A673 (cell line): Measurements from ENCODE around the gene CDH12. TPM values are rescaled to one million over a fixed set of nuclear protein-coding genes. Genes with fewer than 3 reads are reported as not detected.
"Not testable (repeated sequence)": the region's sequence is repeated elsewhere in the genome, so short reads cannot be mapped to it uniquely, and the experiment has no call there.

Experiments
- BruUV-seq: library from RNA; stranded (reverse); fragments of 400-500 nt; replicated peaks from 2 replicates; lab custom pipeline; 2021; lab: Mats Ljungman, UMichigan
- CTCF ChIA-PET: fragments of 300-600 bp; sonication (Branson Sonifier 250); formaldehyde crosslinking; loops from one replicate; lab custom pipeline; 2022; ENCODE audit warnings: antibody characterized with exemption; lab: Charles Lee
- POLR2A ChIA-PET: fragments of 300-600 bp; sonication (Branson Sonifier 250); formaldehyde crosslinking; loops from one replicate; lab custom pipeline; 2022; ENCODE audit warnings: antibody characterized with exemption; ENCODE audit not compliant: low non-redundant PET; lab: Charles Lee
- DNase-seq: peaks from one replicate; pipeline ENCODE4 v3.0.0-alpha.2; 2015; ENCODE audit warnings: low spot score
- H3K27ac ChIP-seq: fragments of 200-600 bp; sonication (generic); 2 replicates; pipeline ENCODE4 v1.5.1; 2016; ENCODE audit warnings: mixed run types, low read depth, mild to moderate bottlenecking, mixed read lengths, antibody characterized with exemption, low read length; ENCODE audit not compliant: poor library complexity, severe bottlenecking
- H3K27me3 ChIP-seq: fragments of 200-600 bp; sonication (generic); replicated peaks from 2 replicates; pipeline ENCODE4 v1.6.1; 2017; ENCODE audit warnings: mixed run types, low read depth, mild to moderate bottlenecking, mixed read lengths, antibody characterized with exemption, low read length; ENCODE audit not compliant: insufficient read depth, poor library complexity
- H3K36me3 ChIP-seq: fragments of 200-600 bp; sonication (generic); 2 replicates; pipeline ENCODE4 v1.6.1; 2016; ENCODE audit warnings: mixed run types, mild to moderate bottlenecking, mixed read lengths, antibody characterized with exemption, low read length; ENCODE audit not compliant: insufficient read depth, poor library complexity, severe bottlenecking
- H3K4me1 ChIP-seq: fragments of 200-600 bp; sonication (generic); 2 replicates; pipeline ENCODE4 v1.6.1; 2017; ENCODE audit warnings: mixed run types, mild to moderate bottlenecking, mixed read lengths, antibody characterized with exemption, low read length; ENCODE audit not compliant: insufficient read depth, poor library complexity, severe bottlenecking
- H3K4me3 ChIP-seq: fragments of 200-600 bp; sonication (generic); 2 replicates; pipeline ENCODE4 v1.5.1; 2016; ENCODE audit warnings: low read depth, mixed run types, mild to moderate bottlenecking, mixed read lengths, low read length; ENCODE audit not compliant: poor library complexity, severe bottlenecking
- H3K9me3 ChIP-seq: fragments of 200-600 bp; sonication (generic); 2 replicates; pipeline ENCODE4 v1.6.1; 2016; ENCODE audit warnings: mixed run types, low read depth, mild to moderate bottlenecking, mixed read lengths, antibody characterized with exemption, low read length; ENCODE audit not compliant: poor library complexity, severe bottlenecking
- EZH2 ChIP-seq: fragments of 200-600 bp; sonication (generic); IDR thresholded peaks from 2 replicates; pipeline ENCODE4 v1.6.1; 2017; ENCODE audit warnings: borderline replicate concordance, low read depth, mild to moderate bottlenecking, mixed read lengths, antibody characterized with exemption, low read length; ENCODE audit not compliant: poor library complexity, severe bottlenecking
- intact Hi-C: fragments of 100-400 bp; cut with micrococcal nuclease; formaldehyde crosslinking; loops from one replicate; pipeline ENCODE4 v1.10.0; 2022; ENCODE audit not compliant: unreplicated experiment
- total RNA-seq: library from RNA; stranded (reverse); gene quantifications from 2 replicates; pipeline ENCODE4 v1.2.3, GENCODE V29; 2021
- TF ChIP-seq, protein P1 (sequence below): fragments of 300-800, 200-600 bp; sonication (generic); conservative IDR thresholded peaks from 2 replicates; pipeline ENCODE4 v1.5.1; 2017; ENCODE audit warnings: low read depth, mild to moderate bottlenecking, antibody characterized with exemption, low read length, moderate library complexity, mixed read lengths

CDH12 gene
- total RNA-seq, 1 experiment from 2014 or later, result 39.5 TPM

- Histone ChIP-seq H3K27me3 (no peaks in the 10 kb centered on the region), H3K4me3 (no peak overlapping the region), H3K4me1 (no peaks in the 10 kb centered on the region), H3K27ac (no peak overlapping the region), H3K36me3 (no peaks in the 10 kb centered on the region), H3K9me3 (no peaks in the 10 kb centered on the region)
- DNase-seq, result no peak
- intact Hi-C loops, result no loop called here
- BruUV-seq, result no TSS peak
- CTCF ChIA-PET, result no interaction called here
- TF ChIP-seq, protein P1, sequence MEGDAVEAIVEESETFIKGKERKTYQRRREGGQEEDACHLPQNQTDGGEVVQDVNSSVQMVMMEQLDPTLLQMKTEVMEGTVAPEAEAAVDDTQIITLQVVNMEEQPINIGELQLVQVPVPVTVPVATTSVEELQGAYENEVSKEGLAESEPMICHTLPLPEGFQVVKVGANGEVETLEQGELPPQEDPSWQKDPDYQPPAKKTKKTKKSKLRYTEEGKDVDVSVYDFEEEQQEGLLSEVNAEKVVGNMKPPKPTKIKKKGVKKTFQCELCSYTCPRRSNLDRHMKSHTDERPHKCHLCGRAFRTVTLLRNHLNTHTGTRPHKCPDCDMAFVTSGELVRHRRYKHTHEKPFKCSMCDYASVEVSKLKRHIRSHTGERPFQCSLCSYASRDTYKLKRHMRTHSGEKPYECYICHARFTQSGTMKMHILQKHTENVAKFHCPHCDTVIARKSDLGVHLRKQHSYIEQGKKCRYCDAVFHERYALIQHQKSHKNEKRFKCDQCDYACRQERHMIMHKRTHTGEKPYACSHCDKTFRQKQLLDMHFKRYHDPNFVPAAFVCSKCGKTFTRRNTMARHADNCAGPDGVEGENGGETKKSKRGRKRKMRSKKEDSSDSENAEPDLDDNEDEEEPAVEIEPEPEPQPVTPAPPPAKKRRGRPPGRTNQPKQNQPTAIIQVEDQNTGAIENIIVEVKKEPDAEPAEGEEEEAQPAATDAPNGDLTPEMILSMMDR, result no peak
- no peak for TF ChIP-seq EZH2
- POLR2A ChIA-PET, result no interaction called here
Observed at GRCh38 chr5:22344000-22344399, 509.1 kb downstream of the CDH12 start.

GRCh38 chr5:22341406-22341805 is 511.7 kb downstream of the CDH12 start:
- H3K36me3 ChIP-seq, result no peaks in the 10 kb centered on the region
- no TSS peak for BruUV-seq
- CTCF ChIA-PET, result no interaction called here
- H3K4me1 ChIP-seq, result no peaks in the 10 kb centered on the region
- TF ChIP-seq, protein P1, result no peak
- no peak for TF ChIP-seq EZH2
- no peak overlapping the region for H3K27ac ChIP-seq
- intact Hi-C loops, result no loop called here
- no peak overlapping the region for H3K4me3 ChIP-seq
- no peak for DNase-seq
- no peaks in the 10 kb centered on the region for H3K9me3 ChIP-seq
- POLR2A ChIA-PET, result no interaction called here
- H3K27me3 ChIP-seq, result no peaks in the 10 kb centered on the region

GRCh38 chr5:22332949-22333348 is 520.2 kb downstream of the CDH12 start:
- H3K4me3 ChIP-seq, DNase-seq, BruUV-seq, intact Hi-C loops, H3K9me3 ChIP-seq, H3K27ac ChIP-seq, H3K27me3 ChIP-seq, H3K36me3 ChIP-seq, H3K4me1 ChIP-seq, POLR2A ChIA-PET, CTCF ChIA-PET: not testable (repeated sequence)

DNA sequence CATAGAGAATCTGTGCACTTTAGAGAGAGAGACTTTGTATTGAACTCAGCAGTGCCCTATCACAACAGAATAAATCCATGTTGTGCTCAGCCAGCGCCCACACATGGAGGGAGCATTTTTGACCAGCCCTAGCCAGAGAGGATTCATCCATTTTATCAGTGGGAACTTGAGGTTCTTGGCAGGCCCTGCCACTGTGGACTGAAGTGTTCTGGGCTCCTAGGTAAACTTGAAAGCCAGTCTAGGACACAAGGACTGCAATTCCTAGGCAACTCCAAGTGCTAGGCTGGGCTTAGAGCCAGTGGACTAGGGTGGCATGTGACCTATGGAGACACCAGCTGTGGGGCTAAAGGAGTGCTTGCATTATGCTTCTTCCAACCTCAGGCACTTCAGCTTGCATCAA is 523.5 kb downstream of the CDH12 start:
- Histone ChIP-seq H3K4me1 (no peaks in the 10 kb centered on the region), H3K36me3 (no peaks in the 10 kb centered on the region), H3K4me3 (no peak overlapping the region), H3K9me3 (no peaks in the 10 kb centered on the region), H3K27ac (no peak overlapping the region), H3K27me3 (no peaks in the 10 kb centered on the region)
- TF ChIP-seq EZH2, result no peak
- TF ChIP-seq, protein P1, result no peak
- DNase-seq, result no peak
- POLR2A ChIA-PET, result no interaction called here
- no TSS peak for BruUV-seq
- CTCF ChIA-PET, result no interaction called here
- intact Hi-C loops, result no loop called here
